AG10803 (cell line): ENCODE data around the gene CHMP1B.
A peak's percentile ranks its signal among the peaks of the same experiment; 100 is the strongest.

ENCODE experiments used
- DNase-seq: peaks from one replicate; pipeline ENCODE4 v3.0.0; 2010; ENCODE audit warnings: low read depth
- H3K4me3 ChIP-seq: 2 replicates; pipeline ENCODE4 v1.5.1; 2011; ENCODE audit warnings: mild to moderate bottlenecking, low read length, control low read depth
- TF ChIP-seq, protein P1 (sequence below): conservative IDR thresholded peaks from 2 replicates; pipeline ENCODE4 v1.5.1; 2011; ENCODE audit warnings: mild to moderate bottlenecking, low read length, control low read depth, inconsistent platforms

The CHMP1B gene

GRCh38 chr18:11859903-11860407, 8.7 kb downstream of the CHMP1B start:
- TF ChIP-seq, protein P1, sequence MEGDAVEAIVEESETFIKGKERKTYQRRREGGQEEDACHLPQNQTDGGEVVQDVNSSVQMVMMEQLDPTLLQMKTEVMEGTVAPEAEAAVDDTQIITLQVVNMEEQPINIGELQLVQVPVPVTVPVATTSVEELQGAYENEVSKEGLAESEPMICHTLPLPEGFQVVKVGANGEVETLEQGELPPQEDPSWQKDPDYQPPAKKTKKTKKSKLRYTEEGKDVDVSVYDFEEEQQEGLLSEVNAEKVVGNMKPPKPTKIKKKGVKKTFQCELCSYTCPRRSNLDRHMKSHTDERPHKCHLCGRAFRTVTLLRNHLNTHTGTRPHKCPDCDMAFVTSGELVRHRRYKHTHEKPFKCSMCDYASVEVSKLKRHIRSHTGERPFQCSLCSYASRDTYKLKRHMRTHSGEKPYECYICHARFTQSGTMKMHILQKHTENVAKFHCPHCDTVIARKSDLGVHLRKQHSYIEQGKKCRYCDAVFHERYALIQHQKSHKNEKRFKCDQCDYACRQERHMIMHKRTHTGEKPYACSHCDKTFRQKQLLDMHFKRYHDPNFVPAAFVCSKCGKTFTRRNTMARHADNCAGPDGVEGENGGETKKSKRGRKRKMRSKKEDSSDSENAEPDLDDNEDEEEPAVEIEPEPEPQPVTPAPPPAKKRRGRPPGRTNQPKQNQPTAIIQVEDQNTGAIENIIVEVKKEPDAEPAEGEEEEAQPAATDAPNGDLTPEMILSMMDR, result 0 out of 2 replicates have a peak, but pooled peaks have one; percentile 22
- H3K4me3 ChIP-seq, result no peak overlapping the region
- peak; percentile 48 for DNase-seq

DNA sequence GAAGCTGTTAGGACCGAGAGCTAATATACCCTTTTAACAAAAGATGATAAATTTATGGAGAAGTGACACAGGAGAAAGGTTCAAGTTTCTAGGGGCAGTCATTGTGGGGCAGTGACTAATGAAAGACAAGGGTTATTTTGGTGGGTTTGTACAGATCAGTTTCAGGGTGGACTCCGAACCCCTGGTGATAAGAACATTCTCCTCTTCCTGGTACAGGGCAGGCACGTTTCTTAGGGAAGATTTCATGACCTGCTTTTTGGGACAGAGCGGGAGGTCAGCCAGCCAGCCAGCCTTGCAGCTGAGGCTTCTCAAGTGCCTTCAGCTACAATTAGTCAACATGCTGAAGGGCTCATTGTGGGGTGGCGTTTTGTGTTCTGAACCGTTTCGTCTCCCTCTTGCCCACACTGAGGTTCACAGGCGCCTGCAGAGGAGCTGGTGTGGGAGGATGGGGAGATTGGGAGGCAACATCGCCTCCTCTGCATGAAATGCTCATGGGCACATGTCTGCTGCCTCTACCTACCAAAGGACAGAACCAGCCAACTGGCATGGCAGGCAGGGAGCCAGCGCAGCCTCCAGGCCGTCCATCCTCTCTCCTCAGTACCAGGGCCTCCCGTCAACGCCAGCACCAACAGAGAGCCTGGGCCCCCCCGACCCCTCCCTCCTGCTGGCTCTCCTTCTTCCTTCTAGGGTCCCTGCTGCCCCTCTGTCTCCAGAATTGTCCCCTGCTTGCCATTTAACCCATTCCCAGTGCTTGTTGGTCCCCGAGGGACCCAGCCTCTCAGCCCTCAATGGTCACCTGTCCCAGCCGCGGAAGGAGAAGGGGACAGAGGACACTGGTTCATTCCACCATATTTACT, 9.6 kb downstream of the CHMP1B start:
- DNase-seq, result no peak
- H3K4me3 ChIP-seq, result no peak overlapping the region
- TF ChIP-seq, protein P1, result no peak

DNA sequence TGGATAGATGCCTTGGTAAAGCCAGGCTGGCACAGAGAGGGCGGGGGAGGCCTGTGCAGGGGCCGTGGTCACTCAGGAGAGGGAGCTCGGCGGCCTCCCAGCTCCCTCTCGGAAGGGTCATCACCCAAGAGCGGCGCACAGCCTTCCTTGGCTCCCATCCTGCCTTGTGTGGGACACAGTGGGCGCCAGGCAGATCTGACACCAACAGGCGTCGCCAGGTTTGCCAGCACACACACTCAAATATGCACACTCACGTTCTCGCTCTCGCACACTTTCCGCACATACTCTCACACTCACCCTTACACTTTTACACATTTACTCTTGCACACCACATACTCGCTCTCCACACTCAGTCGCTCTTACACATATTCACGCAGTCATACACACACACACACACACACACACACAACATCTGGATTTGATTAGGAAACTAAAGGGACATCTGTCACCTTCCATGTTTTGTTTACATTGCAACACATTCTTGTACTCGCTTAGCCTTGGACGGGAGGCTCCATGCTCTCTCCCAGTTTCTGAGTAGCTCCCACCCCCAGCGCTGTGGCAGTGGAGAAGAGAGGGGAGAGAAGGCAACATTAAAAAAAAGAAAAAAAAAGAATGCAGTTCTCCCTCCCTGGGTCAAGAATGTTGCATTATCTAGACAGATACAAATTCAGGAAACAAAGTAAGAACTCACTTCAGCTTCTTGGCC, 10.5 kb downstream of the CHMP1B start:
- TF ChIP-seq, protein P1, result no peak
- DNase-seq, result peak; percentile 56

DNA sequence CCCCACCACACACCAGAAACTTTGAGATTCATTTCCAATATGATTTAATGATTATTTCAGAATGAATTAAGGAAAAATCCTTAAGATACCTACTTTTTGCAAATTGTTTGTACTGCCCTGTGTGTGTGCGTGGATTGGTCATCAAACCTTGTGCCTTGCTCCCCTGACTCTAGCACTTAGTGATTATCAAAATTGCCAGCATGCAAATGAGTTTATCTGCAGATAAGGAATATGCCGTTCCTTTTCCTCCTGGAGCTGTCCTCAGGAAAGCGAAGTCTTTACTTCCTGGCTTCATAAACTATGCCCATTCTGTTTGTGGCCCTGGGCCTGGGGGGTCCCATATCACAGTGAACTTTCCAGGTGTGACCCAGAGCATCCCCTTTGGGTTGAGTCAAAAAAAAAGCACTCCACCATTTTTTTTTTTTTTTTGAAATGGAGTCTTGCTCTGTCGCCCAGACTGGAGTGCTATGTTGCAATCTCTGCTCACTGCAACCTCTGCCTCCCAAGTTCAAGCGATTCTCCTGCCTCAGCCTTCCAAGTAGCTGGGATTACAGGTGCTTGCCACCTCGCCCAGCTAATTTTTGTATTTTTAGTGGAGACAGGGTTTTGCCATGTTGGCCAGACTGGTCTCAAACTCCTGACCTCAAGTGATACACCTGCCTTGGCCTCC, 11.4 kb downstream of the CHMP1B start:
- DNase-seq, result no peak
- H3K4me3 ChIP-seq, result no peak overlapping the region
- TF ChIP-seq, protein P1, result no peak

More for the DNA sequence above, 10.5 kb downstream of the CHMP1B start:
- no peak overlapping the region for H3K4me3 ChIP-seq

GRCh38 chr18:11864471-11864870, 13.3 kb downstream of the CHMP1B start:
- no peak overlapping the region for H3K4me3 ChIP-seq
- TF ChIP-seq, protein P1, result no peak
- no peak for DNase-seq

DNA sequence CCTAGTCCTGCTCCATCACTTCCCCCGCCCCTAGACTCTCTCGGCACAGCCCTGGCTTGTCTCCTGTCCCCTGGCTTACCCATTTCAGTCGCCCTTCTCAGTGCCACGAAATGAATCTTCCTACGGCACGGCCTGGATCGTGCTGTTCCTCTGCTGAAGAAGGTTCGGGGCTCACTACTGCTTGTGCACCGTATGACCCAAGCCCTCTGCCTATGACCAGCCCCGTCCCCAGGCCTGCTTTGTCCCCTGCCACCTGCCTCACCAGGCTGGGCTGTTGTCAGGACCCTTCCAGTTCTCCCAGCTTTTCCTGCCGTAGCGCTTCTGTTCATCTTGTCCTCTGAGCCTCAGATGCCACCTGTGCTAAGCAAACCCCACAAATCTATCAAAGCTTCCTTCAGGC, 13.9 kb downstream of the CHMP1B start:
- no peak for DNase-seq
- TF ChIP-seq, protein P1, result no peak
- H3K4me3 ChIP-seq, result no peak overlapping the region
